DND-41 (cell line): ENCODE results near the gene PCDHGA9.

Experiments
- ATAC-seq: fragments of 200-7000 bp; cut with Tn5 transposase; 3 replicates; pipeline ENCODE4 v1.9.1; 2021; ENCODE audit warnings: low read depth; ENCODE audit not compliant: insufficient read depth
- DNase-seq: peaks from one replicate; pipeline ENCODE4 v3.0.0-alpha.2; 2020
- H2AFZ ChIP-seq: 2 replicates; pipeline ENCODE4 v1.6.0; 2012; ENCODE audit warnings: low read depth, low read length
- H3K27ac ChIP-seq: 2 replicates; pipeline ENCODE4 v1.5.1; 2012; ENCODE audit warnings: low read length, inconsistent platforms
- H3K27me3 ChIP-seq: fragments of 200-600 bp; sonication (generic); 2 replicates; pipeline ENCODE4 v1.6.0; 2012; ENCODE audit warnings: low read length, mild to moderate bottlenecking, inconsistent platforms; ENCODE audit not compliant: insufficient read depth, poor library complexity
- H3K36me3 ChIP-seq: 2 replicates; pipeline ENCODE4 v1.5.1; 2012; ENCODE audit warnings: low read length, inconsistent platforms; ENCODE audit not compliant: insufficient read depth
- H3K4me1 ChIP-seq: 2 replicates; pipeline ENCODE4 v1.5.1; 2012; ENCODE audit warnings: mild to moderate bottlenecking, low read length; ENCODE audit not compliant: insufficient read depth
- H3K4me2 ChIP-seq: 2 replicates; pipeline ENCODE4 v1.6.0; 2012; ENCODE audit warnings: mild to moderate bottlenecking, moderate library complexity, low read length, inconsistent platforms; ENCODE audit not compliant: insufficient read depth
- H3K4me3 ChIP-seq, 2 experiments: fragments of 200-600 bp in 1 of 2; shearing (Covaris generic) in 1 of 2; 2 replicates each; pipeline ENCODE4 v1.5.1; 2012 to 2016; ENCODE audit warnings: inconsistent platforms in 2 of 2, low read length in 2 of 2, mild to moderate bottlenecking in 2 of 2, low read depth in 1 of 2, moderate library complexity in 1 of 2
- H3K79me2 ChIP-seq: 2 replicates; pipeline ENCODE4 v1.6.0; 2012; ENCODE audit warnings: low read length, inconsistent platforms; ENCODE audit not compliant: insufficient read depth
- H3K9ac ChIP-seq: 2 replicates; pipeline ENCODE4 v1.6.0; 2012; ENCODE audit warnings: low read depth, mild to moderate bottlenecking, inconsistent platforms, low read length, moderate library complexity
- H3K9me3 ChIP-seq: 2 replicates; pipeline ENCODE4 v1.5.1; 2012; ENCODE audit warnings: low read length, moderate library complexity, mild to moderate bottlenecking, inconsistent platforms; ENCODE audit not compliant: insufficient read depth, severe bottlenecking
- H4K20me1 ChIP-seq: 2 replicates; pipeline ENCODE4 v1.6.0; 2012; ENCODE audit warnings: low read length; ENCODE audit not compliant: insufficient read depth
- EZH2 ChIP-seq: IDR thresholded peaks from 3 replicates; pipeline ENCODE4 v1.6.1; 2012; ENCODE audit warnings: borderline replicate concordance, low read depth, mild to moderate bottlenecking, moderate library complexity, low read length, inconsistent platforms; ENCODE audit not compliant: severe bottlenecking
- TF ChIP-seq, protein P1 (sequence below): IDR thresholded peaks from 2 replicates; pipeline ENCODE4 v1.5.1; 2012; ENCODE audit warnings: borderline replicate concordance, low read length, moderate library complexity, mild to moderate bottlenecking; ENCODE audit not compliant: poor library complexity, severe bottlenecking; ENCODE audit errors: extremely low read depth

Gene PCDHGA9

DNA sequence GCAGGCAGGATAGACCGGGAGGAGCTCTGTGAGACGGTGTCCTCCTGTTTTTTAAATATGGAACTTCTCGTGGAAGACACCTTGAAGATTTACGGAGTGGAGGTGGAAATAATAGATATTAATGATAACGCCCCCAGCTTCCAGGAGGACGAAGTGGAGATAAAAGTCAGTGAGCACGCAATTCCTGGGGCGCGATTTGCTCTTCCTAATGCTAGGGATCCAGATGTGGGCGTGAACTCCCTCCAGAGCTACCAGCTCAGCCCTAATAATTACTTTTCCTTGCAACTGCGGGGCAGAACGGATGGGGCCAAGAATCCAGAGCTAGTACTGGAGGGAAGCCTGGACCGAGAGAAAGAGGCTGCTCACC lies 18.9 kb downstream of the PCDHGA9 start:
- H3K79me2 ChIP-seq = no peaks in the 10 kb centered on the region
- ATAC-seq (no peak), DNase-seq (no peak)
- no peaks in the 10 kb centered on the region for H3K4me1 ChIP-seq
- peaks cover 10% of the 10 kb centered on the region for H3K27me3 ChIP-seq
- no peaks in the 10 kb centered on the region for H3K36me3 ChIP-seq
- H4K20me1 ChIP-seq = no peaks in the 10 kb centered on the region
- no peak overlapping the region for H3K27ac ChIP-seq
- TF ChIP-seq EZH2 = no peak
- TF ChIP-seq, protein P1, sequence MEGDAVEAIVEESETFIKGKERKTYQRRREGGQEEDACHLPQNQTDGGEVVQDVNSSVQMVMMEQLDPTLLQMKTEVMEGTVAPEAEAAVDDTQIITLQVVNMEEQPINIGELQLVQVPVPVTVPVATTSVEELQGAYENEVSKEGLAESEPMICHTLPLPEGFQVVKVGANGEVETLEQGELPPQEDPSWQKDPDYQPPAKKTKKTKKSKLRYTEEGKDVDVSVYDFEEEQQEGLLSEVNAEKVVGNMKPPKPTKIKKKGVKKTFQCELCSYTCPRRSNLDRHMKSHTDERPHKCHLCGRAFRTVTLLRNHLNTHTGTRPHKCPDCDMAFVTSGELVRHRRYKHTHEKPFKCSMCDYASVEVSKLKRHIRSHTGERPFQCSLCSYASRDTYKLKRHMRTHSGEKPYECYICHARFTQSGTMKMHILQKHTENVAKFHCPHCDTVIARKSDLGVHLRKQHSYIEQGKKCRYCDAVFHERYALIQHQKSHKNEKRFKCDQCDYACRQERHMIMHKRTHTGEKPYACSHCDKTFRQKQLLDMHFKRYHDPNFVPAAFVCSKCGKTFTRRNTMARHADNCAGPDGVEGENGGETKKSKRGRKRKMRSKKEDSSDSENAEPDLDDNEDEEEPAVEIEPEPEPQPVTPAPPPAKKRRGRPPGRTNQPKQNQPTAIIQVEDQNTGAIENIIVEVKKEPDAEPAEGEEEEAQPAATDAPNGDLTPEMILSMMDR = no peak
- no peaks in the 10 kb centered on the region for H3K9me3 ChIP-seq
- H2AFZ ChIP-seq = no peak overlapping the region
- H3K9ac ChIP-seq = no peak overlapping the region
- H3K4me2 ChIP-seq = no peak overlapping the region
- no peak overlapping the region for H3K4me3 ChIP-seq

DNA sequence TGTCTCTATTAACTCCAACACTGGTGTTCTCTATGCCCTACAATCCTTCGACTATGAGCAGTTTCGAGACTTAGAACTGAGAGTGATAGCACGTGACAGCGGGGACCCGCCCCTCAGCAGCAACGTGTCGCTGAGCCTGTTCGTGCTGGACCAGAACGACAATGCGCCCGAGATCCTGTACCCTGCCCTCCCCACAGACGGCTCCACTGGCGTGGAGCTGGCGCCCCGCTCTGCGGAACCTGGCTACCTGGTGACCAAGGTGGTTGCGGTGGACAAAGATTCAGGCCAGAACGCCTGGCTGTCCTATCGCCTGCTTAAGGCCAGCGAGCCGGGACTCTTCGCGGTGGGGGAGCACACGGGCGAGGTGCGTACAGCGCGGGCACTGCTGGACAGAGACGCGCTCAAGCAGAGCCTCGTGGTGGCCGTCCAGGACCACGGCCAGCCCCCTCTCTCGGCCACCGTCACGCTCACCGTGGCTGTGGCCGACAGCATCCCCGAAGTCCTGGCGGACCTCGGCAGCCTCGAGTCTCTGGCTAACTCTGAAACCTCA lies 20.2 kb downstream of the PCDHGA9 start:
- Histone ChIP-seq H3K4me3 (no peak overlapping the region), H3K36me3 (no peaks in the 10 kb centered on the region), H3K9ac (no peak overlapping the region), H3K4me2 (no peak overlapping the region), H3K9me3 (no peaks in the 10 kb centered on the region), H3K4me1 (no peaks in the 10 kb centered on the region), H2AFZ (no peak overlapping the region), H3K79me2 (no peaks in the 10 kb centered on the region), H3K27ac (no peak overlapping the region), H3K27me3 (peaks cover 10% of the 10 kb centered on the region), H4K20me1 (no peaks in the 10 kb centered on the region)
- TF ChIP-seq, protein P1 = no peak
- TF ChIP-seq EZH2 = no peak
- DNase-seq = no peak
- ATAC-seq = no peak

DNA sequence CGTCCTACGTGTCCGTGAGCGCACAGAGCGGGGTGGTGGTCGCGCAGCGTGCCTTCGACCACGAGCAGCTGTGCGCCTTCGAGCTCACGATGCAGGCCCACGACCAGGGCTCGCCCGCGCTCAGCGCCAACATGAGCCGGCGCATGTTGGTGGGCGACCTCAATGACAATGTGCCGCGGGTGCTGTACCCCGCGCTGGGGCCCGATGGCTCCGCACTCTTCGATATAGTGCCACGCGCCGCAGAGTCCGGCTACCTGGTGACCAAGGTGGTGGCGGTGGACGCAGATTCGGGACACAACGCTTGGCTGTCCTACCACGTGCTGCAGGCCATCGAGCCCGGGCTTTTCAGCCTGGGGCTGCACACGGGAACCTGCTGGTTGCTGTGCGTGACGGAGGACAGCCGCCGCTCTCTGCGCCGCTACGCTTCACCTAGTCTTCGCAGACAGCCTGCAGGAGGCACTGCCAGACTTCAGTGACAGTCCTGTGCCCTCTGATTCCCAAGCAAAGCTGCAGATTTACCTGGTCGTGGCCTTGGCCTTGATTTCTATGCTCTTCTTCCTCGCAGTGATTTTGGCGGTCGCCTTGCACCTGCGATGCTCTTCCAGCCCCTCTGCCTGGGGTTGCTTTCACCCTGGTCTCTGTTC lies 25.3 kb downstream of the PCDHGA9 start:
- DNase-seq (no peak), ATAC-seq (no peak)
- Histone ChIP-seq H3K79me2 (no peaks in the 10 kb centered on the region), H3K36me3 (no peaks in the 10 kb centered on the region), H4K20me1 (no peaks in the 10 kb centered on the region), H3K27ac (no peak overlapping the region), H3K4me3 (no peak overlapping the region), H3K9me3 (no peaks in the 10 kb centered on the region), H3K9ac (no peak overlapping the region), H3K27me3 (peaks cover 6% of the 10 kb centered on the region), H3K4me1 (no peaks in the 10 kb centered on the region), H2AFZ (no peak overlapping the region), H3K4me2 (no peak overlapping the region)
- TF ChIP-seq, protein P1 = no peak
